Karpas-422 (cell line): Measurements from ENCODE around the gene ZNF532. TPM values are rescaled to one million over a fixed set of nuclear protein-coding genes. Genes with fewer than 3 reads are reported as not detected.

Source experiments
- DNase-seq: peaks from one replicate; pipeline ENCODE4 v3.0.0-alpha.2; 2015
- H2AFZ ChIP-seq: fragments of 200-600 bp; sonication (generic); 2 replicates; pipeline ENCODE4 v1.6.1; 2014; ENCODE audit warnings: antibody characterized with exemption, low read length, mixed read lengths
- H3K27ac ChIP-seq: fragments of 200-600 bp; sonication (generic); 2 replicates; pipeline ENCODE4 v1.5.1; 2014; ENCODE audit warnings: mild to moderate bottlenecking, low read length, moderate library complexity
- H3K27me3 ChIP-seq: fragments of 200-600 bp; sonication (generic); 2 replicates; pipeline ENCODE4 v1.6.1; 2014; ENCODE audit warnings: low read length, mixed read lengths
- H3K36me3 ChIP-seq: fragments of 200-600 bp; sonication (generic); 2 replicates; pipeline ENCODE4 v1.6.1; 2014; ENCODE audit warnings: low read length, mixed read lengths; ENCODE audit not compliant: insufficient read depth
- H3K4me1 ChIP-seq: fragments of 200-600 bp; sonication (generic); 2 replicates; pipeline ENCODE4 v1.6.1; 2014; ENCODE audit warnings: mild to moderate bottlenecking, low read length, mixed read lengths
- H3K4me2 ChIP-seq: fragments of 200-600 bp; sonication (generic); 2 replicates; pipeline ENCODE4 v1.6.1; 2014; ENCODE audit warnings: low read length, low read depth, mild to moderate bottlenecking; ENCODE audit not compliant: poor library complexity, severe bottlenecking
- H3K4me3 ChIP-seq: fragments of 200-600 bp; sonication (generic); 2 replicates; pipeline ENCODE4 v1.5.1; 2014; ENCODE audit warnings: mild to moderate bottlenecking, antibody characterized with exemption, low read length, mixed read lengths
- H3K79me2 ChIP-seq: fragments of 200-600 bp; sonication (generic); 2 replicates; pipeline ENCODE4 v1.6.1; 2014; ENCODE audit warnings: mild to moderate bottlenecking, low read length, mixed read lengths
- H3K9ac ChIP-seq: fragments of 200-600 bp; sonication (generic); 2 replicates; pipeline ENCODE4 v1.6.0; 2014; ENCODE audit warnings: low read length
- H3K9me2 ChIP-seq: fragments of 200-600 bp; sonication (generic), shearing (Covaris generic); replicated peaks from 2 replicates; pipeline ENCODE4 v1.6.0; 2014; ENCODE audit warnings: mild to moderate bottlenecking, low read length, moderate library complexity; ENCODE audit not compliant: insufficient read depth
- H3K9me3 ChIP-seq: fragments of 300-700, 200-600 bp; sonication (generic); 2 replicates; pipeline ENCODE4 v1.6.1; 2014; ENCODE audit warnings: low read length, mixed read lengths
- H4K20me1 ChIP-seq: fragments of 200-600 bp; sonication (generic); 2 replicates; pipeline ENCODE4 v1.6.1; 2014; ENCODE audit warnings: mild to moderate bottlenecking, antibody characterized with exemption, low read length, low read depth; ENCODE audit not compliant: insufficient read depth
- total RNA-seq: library from RNA; depleted of rRNA; stranded (reverse); fragments of >200 nt; shearing (Covaris generic); gene quantifications from 2 replicates; pipeline ENCODE4 v1.2.3, GENCODE V29; 2014; ENCODE audit warnings: low replicate concordance

The ZNF532 gene
- total RNA-seq, 1 experiment from 2014 or later = 34.9 TPM

DNA sequence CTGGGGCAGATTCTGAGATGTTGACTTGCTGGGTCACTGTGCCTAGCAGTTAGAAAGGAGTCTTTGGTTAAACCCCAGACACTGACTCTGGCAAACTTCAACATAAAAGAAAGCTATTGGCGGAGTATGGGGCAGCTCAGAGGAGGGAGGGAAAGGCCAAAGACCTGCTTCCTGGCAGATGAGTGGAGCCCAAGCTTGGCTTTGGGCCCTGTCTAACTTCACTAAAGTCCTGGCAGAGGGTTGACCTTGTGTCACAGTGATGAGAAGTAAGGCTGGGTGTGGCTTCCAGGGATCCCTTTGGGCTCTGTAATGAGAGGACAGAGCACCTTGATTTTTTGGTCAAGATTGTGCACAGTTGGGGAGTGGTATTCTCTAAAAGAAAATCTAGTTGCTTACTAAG, 145.2 kb downstream of the ZNF532 start:
- H3K9ac ChIP-seq = no peak overlapping the region
- H3K9me2 ChIP-seq = no peaks in the 10 kb centered on the region
- no peak for DNase-seq
- H2AFZ ChIP-seq = no peak overlapping the region
- peaks cover 19% of the 10 kb centered on the region for H3K4me1 ChIP-seq
- H3K4me2 ChIP-seq = no peak overlapping the region
- no peaks in the 10 kb centered on the region for H3K36me3 ChIP-seq
- no peaks in the 10 kb centered on the region for H4K20me1 ChIP-seq
- H3K27me3 ChIP-seq = no peaks in the 10 kb centered on the region
- no peaks in the 10 kb centered on the region for H3K79me2 ChIP-seq
- no peak overlapping the region for H3K4me3 ChIP-seq
- no peaks in the 10 kb centered on the region for H3K9me3 ChIP-seq
- H3K27ac ChIP-seq = no peak overlapping the region

DNA sequence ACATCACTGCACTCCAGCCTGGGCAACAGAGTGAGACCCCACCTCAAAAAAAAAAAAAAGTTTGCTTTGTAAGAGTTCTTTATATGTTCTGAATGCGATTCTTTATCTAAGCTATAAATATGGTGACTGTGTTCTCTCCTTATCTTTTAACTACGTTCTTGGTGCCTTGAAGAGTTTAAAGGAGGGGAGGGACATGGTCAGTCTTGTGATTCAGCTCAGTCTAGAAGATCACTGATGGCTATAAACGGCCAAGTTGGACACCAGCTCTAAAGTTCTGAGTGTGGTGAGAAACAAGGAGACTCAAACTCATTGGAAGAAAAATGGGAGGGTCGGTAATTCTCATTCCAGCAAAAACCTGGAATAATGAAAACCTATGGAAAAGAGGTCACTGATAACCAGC, 146.6 kb downstream of the ZNF532 start:
- Histone ChIP-seq H3K36me3 (no peaks in the 10 kb centered on the region), H3K4me1 (peaks cover 10% of the 10 kb centered on the region), H3K79me2 (no peaks in the 10 kb centered on the region), H3K4me3 (no peak overlapping the region), H3K9me2 (no peaks in the 10 kb centered on the region), H4K20me1 (no peaks in the 10 kb centered on the region), H3K9ac (no peak overlapping the region), H2AFZ (no peak overlapping the region), H3K27ac (no peak overlapping the region), H3K4me2 (no peak overlapping the region), H3K27me3 (no peaks in the 10 kb centered on the region), H3K9me3 (no peaks in the 10 kb centered on the region)
- DNase-seq = no peak

DNA sequence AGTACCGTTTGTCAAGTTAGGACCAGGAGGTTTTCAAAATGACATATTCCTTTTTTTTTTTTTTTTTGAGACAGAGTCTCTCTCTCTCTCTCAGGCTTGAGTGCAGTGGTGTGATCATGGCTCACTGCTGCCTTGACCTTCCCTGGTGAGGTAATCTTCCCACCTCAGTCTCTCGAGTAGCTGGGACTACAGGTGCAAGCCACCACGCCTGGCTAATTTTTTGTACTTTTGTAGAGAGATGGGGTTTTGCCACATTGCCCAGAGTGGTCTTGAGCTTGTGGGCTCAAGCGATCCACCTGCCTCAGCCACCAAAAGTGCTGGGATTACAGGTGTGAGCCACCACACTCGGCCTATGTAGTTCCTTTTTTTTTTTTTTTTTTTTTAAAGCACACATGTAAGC, 147.1 kb downstream of the ZNF532 start:
- H3K4me1 ChIP-seq = peaks cover 9% of the 10 kb centered on the region
- no peaks in the 10 kb centered on the region for H4K20me1 ChIP-seq
- H3K36me3 ChIP-seq = no peaks in the 10 kb centered on the region
- no peak overlapping the region for H3K4me2 ChIP-seq
- no peaks in the 10 kb centered on the region for H3K79me2 ChIP-seq
- H3K9me3 ChIP-seq = no peaks in the 10 kb centered on the region
- H2AFZ ChIP-seq = no peak overlapping the region
- no peaks in the 10 kb centered on the region for H3K27me3 ChIP-seq
- H3K9ac ChIP-seq = no peak overlapping the region
- DNase-seq = no peak
- H3K4me3 ChIP-seq = no peak overlapping the region
- H3K9me2 ChIP-seq = no peaks in the 10 kb centered on the region
- no peak overlapping the region for H3K27ac ChIP-seq

DNA sequence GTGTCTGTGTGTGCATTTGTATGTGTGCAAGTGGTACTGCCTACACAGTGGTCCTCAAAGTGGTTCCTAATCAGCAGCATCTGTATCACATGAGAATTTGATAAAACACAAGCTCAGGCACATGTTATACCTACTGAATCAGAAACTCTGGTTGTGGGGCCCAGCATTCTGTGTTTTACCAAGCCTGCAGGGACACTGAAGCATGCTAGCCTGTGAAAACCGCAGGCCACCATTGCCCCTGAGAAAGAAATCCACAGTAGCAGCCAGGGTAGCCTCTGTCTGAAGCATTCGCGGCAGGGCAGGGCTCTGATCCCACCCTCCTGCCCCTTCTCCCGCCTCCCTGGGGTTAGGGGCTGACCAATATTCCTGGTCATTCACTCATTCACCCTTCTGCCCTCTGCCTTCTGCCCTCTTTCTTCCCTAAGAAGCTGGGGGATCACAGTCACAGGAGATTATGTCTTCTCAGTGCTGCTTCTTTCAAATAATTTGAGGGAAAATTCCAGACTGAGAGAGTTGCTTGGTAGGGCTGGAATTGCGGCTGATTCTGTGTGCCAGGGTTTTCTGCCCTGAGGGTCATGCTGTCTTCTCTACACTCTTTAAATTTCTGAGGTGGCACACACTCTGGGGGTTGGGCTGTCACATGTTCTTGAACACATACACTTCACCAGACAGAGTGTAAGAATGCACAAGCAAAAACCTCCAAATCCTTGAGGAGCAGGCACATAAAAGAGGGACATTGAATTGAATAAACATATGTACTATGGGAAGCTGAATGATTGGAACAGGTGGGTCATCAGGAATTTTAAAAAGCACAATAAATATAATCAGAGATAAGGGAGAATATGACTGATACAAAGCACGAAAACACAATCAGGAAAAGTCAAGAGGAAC, 148.4 kb downstream of the ZNF532 start:
- Histone ChIP-seq H3K27me3 (no peaks in the 10 kb centered on the region), H3K27ac (no peak overlapping the region), H4K20me1 (no peaks in the 10 kb centered on the region), H3K4me2 (no peak overlapping the region), H3K36me3 (no peaks in the 10 kb centered on the region), H3K4me1 (no peaks in the 10 kb centered on the region), H3K79me2 (no peaks in the 10 kb centered on the region), H3K9ac (no peak overlapping the region), H3K9me3 (no peaks in the 10 kb centered on the region), H3K4me3 (no peak overlapping the region), H2AFZ (no peak overlapping the region), H3K9me2 (no peaks in the 10 kb centered on the region)
- DNase-seq = no peak

DNA sequence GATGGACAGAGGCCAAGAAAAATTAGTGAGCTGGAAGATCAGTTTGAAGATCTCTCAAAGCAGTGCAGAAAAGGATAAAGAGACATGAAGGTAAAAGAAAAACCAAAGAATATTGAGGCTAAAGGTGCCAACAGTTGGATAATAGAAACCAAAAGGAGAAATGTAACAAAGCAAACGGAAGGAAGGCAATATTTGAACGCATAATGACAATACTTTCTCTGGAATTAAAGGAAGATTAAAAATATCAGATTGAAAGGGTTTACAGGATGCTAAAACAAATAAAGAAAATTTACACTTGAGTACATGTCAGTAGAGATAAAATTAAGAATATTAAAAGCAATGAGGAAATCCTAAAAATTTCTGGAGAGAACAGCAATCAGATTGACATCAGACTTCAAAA, 149.1 kb downstream of the ZNF532 start:
- no peaks in the 10 kb centered on the region for H3K9me3 ChIP-seq
- no peak overlapping the region for H3K4me2 ChIP-seq
- DNase-seq = no peak

DNA sequence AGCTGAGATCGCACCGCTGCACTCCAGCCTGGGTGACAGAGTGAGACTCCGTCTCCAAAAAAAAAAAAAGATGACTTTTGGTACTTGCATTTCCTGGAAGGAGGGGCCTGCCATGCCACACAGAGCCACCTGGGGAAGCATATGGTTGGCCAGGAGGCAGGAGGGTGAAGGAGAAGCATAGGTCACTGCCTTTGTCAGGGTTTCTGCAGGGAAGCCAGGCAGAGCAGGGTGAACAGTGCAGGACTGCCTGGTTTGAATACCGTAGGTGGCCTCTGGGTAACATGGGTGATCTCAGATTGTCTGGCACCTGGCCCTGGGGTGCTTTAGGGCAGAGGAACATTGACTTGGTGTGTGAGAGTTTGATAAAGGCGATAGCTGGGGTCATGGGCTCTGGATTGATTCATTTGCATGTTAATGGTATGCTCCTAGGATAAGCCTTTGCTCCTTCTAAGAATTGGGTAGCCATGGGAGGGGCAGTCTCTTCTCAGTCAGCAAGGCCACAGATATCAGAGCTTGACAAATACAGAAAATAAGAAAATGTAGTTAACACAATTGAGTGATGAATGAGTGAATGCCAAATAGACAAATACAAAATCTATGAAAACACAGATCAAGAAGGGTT, 151.0 kb downstream of the ZNF532 start:
- Histone ChIP-seq H3K9me3 (no peaks in the 10 kb centered on the region), H3K9ac (no peak overlapping the region), H3K4me1 (no peaks in the 10 kb centered on the region), H2AFZ (no peak overlapping the region), H4K20me1 (no peaks in the 10 kb centered on the region), H3K27me3 (no peaks in the 10 kb centered on the region), H3K36me3 (no peaks in the 10 kb centered on the region), H3K4me2 (no peak overlapping the region), H3K4me3 (no peak overlapping the region), H3K9me2 (no peaks in the 10 kb centered on the region), H3K79me2 (no peaks in the 10 kb centered on the region), H3K27ac (no peak overlapping the region)
- no peak for DNase-seq

More for the DNA sequence above, 149.1 kb downstream of the ZNF532 start:
- H2AFZ ChIP-seq = no peak overlapping the region
- no peak overlapping the region for H3K4me3 ChIP-seq
- H3K9me2 ChIP-seq = no peaks in the 10 kb centered on the region
- H3K79me2 ChIP-seq = no peaks in the 10 kb centered on the region
- H4K20me1 ChIP-seq = no peaks in the 10 kb centered on the region
- no peak overlapping the region for H3K27ac ChIP-seq
- no peak overlapping the region for H3K9ac ChIP-seq
- no peaks in the 10 kb centered on the region for H3K27me3 ChIP-seq
- H3K36me3 ChIP-seq = no peaks in the 10 kb centered on the region
- H3K4me1 ChIP-seq = no peaks in the 10 kb centered on the region

DNA sequence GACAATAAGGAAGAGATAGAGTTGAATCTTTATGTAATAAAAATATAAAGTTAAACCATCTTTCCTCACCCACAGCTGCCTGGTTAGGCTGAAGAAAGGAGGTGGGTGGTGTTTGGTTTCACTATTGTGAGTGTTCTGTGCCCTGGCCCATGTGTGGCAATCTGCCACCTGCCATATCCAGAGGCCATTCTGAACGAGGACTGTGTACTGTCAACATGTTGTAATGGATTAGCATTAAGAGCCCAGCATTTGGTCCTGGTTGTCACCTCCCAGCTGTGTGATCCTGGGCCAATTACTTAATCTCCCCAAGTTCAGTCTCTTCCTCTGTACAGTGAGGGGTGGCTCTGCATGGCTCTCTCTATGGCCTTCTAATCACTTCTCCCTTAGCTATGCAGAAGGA, 156.8 kb downstream of the ZNF532 start:
- H3K36me3 ChIP-seq = no peaks in the 10 kb centered on the region
- H3K27me3 ChIP-seq = no peaks in the 10 kb centered on the region
- H3K4me3 ChIP-seq = no peak overlapping the region
- DNase-seq = no peak
- no peak overlapping the region for H3K27ac ChIP-seq
- H2AFZ ChIP-seq = no peak overlapping the region; the same call in 1 of the 2 replicates
- no peaks in the 10 kb centered on the region for H3K79me2 ChIP-seq
- H4K20me1 ChIP-seq = no peaks in the 10 kb centered on the region
- no peak overlapping the region for H3K9ac ChIP-seq
- H3K9me3 ChIP-seq = no peaks in the 10 kb centered on the region
- no peaks in the 10 kb centered on the region for H3K9me2 ChIP-seq
- no peaks in the 10 kb centered on the region for H3K4me1 ChIP-seq
- H3K4me2 ChIP-seq = no peak overlapping the region

DNA sequence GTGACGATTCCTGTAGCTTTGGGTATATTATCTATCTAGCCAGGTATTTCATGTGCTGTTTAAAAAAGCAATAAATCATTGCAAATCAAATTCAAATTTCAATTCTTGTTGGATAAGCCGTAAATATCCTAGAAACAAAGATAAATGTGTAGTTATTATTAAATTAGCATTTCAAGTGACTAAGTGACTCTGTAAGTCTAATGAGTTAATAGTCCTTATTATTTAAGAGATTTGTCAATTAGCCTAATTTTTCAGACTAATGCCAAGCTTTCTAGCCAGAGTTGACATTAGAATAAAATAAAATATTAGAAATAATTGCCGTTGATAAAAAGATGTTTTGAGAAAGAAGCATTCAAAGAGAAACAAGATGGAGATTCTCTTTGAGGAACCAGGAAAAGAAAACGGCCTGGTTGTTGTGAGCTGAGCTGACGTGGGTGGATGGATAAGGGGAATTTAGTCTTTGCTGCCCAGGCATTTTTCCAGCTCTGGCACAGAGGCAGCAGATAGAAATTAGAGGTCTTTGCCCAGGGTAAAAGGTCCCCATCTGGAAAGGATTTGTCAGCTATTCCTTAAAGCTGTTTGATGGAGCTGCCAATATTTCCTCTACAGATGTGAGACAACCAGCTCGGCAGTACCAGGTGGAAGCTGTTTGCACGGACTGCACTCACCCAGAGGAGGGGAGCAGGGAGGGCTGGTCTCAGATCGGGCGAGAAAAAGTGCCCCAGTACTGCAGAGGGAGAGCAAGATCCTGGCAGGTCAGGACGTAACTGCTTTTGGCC, 157.7 kb downstream of the ZNF532 start:
- H3K4me1 ChIP-seq = no peaks in the 10 kb centered on the region
- H3K79me2 ChIP-seq = no peaks in the 10 kb centered on the region
- H3K9ac ChIP-seq = no peak overlapping the region
- no peaks in the 10 kb centered on the region for H4K20me1 ChIP-seq
- H3K27me3 ChIP-seq = no peaks in the 10 kb centered on the region
- H3K9me3 ChIP-seq = no peaks in the 10 kb centered on the region
- no peak for DNase-seq
- no peak overlapping the region; the same call in 1 of the 2 replicates for H2AFZ ChIP-seq
- H3K4me2 ChIP-seq = no peak overlapping the region
- H3K4me3 ChIP-seq = no peak overlapping the region
- H3K36me3 ChIP-seq = no peaks in the 10 kb centered on the region
- H3K9me2 ChIP-seq = no peaks in the 10 kb centered on the region
- H3K27ac ChIP-seq = no peak overlapping the region
